HG03139 (cell line): ENCODE results near the gene RSPH10B.
A peak's percentile ranks its signal among the peaks of the same experiment; 100 is the strongest.
"Not testable (repeated sequence)": the region's sequence is repeated elsewhere in the genome, so short reads cannot be mapped to it uniquely, and the experiment has no call there.

Source experiments
- ATAC-seq: cut with Tn5 transposase; IDR thresholded peaks from one replicate; pipeline ENCODE4 v1.9.1; 2021; ENCODE audit not compliant: unreplicated experiment

RSPH10B gene

DNA sequence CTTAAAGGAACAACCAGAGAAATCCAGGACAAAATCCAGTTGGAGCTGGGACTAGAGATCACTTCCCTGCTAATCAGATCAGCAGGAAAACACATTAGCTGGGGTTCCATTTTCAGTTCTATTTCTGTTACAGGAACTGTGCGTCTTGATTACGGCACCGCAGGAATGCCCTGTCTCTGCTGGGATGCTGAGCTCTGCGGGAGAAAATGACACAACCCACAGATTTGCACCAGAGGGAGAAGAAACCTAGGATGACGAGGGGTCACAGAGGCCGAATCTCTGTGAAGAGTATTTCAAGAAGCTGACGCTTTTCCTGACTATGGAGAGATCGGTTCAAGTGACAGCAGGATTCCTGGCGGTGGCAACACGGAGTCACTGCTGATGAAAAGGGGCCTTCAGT, 40.2 kb downstream of the RSPH10B start:
- ATAC-seq = not testable (repeated sequence)

DNA sequence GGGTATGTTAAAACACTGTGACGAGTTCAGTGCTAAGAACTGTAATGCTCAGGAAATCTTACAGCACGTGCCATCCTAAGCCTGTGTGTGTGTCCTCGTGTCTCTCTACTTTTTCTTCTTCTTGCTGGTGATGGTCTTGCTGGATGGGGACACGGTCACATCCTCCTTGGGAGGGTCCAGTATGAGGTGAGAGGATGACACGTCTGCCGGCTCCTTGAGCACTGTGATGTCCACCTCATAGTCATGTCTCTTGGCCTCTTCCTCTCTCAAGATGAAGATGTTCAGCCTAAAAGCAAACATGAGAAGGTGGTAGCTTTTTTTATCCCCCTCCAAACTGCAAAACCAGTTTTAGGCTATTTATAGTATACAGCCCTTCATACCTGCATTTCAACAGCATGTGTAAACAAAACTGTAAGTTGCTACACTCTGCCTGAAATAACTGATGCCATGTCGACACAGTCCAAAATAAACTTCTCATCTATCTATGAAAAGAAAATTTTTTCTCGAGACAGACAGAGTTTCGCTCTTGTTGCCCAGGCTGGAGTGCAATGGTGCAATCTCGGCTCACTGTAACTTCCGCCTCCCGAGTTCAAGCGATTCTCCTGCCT, 44.1 kb downstream of the RSPH10B start:
- ATAC-seq = not testable (repeated sequence)

- not testable (repeated sequence) for ATAC-seq
These were observed 45.9 kb downstream of the RSPH10B start for GRCh38 chr7:5924630-5925029.

DNA sequence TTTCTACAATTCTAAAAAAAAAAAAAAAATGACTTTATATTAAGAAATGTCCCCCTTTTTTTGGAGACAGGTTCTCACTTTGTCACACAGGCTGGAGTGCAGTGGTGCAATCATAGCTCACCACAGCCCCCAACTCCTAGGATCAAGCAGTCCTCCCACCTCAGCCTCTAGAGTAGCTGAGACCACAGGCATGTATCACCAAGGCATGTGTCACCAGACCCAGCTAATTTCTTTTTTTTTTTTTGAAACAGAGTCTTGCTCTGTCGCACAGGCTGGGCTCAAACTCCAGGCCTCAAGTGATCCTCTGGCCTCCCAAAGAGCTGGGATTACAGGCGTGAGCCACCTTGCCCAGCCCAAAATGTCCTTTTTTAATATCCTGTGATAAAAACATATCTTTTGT, 46.3 kb downstream of the RSPH10B start:
- ATAC-seq = not testable (repeated sequence)

- ATAC-seq = not testable (repeated sequence)
These were observed 54.0 kb downstream of the RSPH10B start for GRCh38 chr7:5916529-5916928.

- ATAC-seq = not testable (repeated sequence)
These were observed 61.7 kb downstream of the RSPH10B start for GRCh38 chr7:5908835-5909234.

DNA sequence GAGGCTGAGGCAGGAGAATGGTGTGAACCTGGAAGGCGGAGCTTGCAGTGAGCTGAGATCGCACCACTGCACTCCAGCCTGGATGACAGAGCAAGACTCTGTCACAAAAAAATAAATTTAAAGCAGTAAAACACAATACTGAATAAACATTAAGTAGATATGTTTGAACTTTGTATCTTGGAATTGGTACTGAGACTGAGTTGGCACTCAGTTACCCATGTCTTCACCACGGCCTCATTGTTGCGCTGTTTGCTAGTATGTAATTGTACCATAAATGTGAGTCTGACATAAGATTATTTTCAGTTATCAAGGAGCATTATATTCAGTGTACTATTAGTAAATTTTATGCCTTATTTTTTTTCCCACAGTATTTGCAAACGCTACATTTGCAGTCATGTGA, 65.8 kb downstream of the RSPH10B start:
- ATAC-seq = not testable (repeated sequence)

DNA sequence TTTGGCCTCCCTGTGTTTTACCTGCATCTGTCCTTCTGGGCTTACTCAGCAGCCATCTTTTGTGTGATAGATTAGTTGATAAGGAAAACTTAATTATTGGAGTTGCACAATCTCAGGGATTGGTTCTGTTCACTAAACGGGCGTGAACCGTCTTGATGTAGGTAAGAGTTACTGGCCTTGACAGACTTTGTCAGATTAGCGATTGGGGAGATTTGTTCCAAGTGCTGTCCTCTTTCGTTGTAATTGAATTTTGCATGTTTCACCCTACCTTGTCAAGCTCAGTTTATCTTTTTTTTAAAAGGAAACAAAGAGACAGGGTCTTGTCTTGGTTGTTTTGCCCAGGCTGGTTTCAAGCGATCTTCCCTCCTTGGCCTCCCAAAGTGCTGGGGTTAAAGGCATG, 67.5 kb downstream of the RSPH10B start:
- not testable (repeated sequence) for ATAC-seq

DNA sequence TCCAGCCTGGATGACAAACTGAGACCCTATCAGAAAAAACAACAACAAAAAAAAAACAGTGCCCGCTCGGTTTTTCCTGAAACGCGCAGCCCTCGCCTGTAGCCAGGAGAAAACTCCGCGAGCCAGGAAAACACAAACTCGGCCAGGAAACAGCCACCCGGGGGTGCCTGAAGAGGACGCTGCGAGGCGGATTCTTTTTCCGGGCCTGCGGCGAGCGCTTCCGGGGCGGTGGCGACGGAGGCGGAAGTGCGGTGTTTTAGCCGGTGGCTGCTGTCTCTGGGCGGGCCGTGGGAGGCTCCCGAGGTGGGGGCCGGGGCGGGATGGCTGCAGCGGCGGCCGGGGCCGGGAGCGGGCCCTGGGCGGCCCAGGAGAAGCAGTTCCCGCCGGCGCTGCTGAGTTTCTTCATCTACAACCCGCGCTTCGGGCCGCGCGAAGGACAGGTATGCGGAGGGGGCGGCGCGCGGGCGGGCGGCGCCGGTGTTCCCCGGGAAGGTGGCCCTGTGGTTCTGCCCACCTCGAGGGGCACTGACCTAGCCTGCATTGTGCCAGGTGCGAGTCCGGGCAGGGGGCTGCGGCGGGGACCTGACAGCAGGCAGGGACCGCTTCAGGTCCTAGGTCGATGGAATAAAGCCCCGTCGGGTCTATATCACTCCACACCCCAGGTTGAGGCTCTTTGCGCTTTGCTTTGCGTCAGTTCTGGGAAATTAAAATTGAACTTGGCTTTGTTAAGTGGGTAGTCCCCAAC, 71.8 kb downstream of the RSPH10B start, which contains the start of gene CCZ1:
TSS of gene CCZ1 (plus strand) at position 254 of the 745 bp plus-strand sequence. CDS start at position 321, 67 bp downstream.
- peak; percentile 87 for ATAC-seq

GRCh38 chr7:5897369-5897919, 73.0 kb downstream of the RSPH10B start:
- ATAC-seq = not testable (repeated sequence)

DNA sequence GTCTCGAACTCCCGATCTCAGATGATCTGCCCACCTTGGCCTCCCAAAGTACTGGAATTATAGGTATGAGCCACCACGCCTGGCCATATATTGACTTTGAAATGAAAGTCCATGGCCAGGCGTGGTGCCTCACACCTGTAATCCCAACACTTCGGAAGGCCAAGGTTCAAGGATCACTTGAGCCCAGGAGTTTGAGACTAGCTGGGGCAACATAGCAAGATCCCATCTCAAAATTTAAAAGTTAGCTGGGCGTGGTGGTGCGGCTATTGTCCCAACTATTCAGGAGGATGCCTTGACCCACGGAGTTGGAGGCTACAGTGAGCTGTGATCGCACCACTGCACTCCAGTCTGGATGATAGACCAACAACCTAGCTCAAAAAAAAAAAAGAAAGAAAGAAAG, 78.0 kb downstream of the RSPH10B start:
- no peak for ATAC-seq

DNA sequence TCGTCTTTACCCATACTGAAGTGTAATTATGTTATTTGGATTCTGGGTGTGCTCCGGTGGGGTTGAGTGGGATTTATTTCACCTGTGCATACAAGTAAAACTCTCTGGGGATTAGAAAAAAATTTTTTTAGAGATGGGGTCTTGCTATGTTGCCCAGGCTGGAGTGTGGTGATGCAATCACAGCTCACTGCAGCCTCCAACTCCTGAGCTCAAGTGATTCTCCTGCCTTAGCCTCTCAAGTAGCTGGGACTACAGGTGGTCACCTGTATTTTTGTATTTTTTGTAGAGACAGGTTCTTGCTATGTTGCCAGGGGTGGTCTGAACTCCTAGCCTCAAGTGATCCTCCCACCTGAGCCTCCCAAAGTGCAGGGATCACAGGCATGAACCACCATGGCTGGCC, 80.2 kb downstream of the RSPH10B start:
- not testable (repeated sequence) for ATAC-seq

DNA sequence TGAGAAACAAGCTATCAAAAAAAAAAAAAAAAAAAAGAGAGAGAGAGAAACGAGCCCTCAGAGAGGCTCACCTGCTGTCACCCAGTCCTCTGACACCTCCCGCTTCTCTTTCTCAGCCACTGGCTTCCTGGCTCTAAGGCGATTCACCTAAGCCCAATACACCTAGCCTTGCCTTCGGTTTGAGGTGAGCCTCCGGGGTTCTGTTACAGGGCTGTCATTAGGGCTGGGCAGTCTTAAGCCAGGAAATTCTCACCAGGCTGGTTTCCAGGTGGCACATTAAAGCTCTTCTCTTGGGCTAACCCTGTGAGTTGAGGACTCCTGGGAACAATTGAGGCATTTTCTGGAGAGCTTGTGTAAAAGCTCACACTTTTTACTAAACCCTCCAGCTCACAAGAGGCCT, 82.5 kb downstream of the RSPH10B start:
- not testable (repeated sequence) for ATAC-seq

- ATAC-seq = not testable (repeated sequence)
These were observed 86.1 kb downstream of the RSPH10B start for GRCh38 chr7:5884431-5884830.

DNA sequence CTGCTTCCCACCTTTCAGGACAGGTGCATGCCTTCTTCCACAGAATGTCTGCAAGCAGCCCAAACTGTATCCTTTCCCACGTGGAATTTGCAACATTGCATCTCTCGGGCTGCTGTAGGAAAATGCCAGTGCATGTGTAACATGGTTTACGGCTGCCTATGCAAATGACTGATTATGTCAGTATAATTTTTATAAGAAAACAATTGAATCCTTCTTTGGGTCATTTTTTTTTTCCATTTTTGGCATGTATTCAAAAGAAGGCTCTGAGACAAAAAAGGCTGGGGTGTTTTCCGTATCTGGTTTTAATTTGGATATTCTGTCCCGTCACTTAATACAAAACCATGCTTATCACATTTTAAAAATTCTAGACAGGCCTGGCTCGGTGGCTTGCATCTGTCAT, 90.4 kb downstream of the RSPH10B start:
- ATAC-seq = not testable (repeated sequence)

DNA sequence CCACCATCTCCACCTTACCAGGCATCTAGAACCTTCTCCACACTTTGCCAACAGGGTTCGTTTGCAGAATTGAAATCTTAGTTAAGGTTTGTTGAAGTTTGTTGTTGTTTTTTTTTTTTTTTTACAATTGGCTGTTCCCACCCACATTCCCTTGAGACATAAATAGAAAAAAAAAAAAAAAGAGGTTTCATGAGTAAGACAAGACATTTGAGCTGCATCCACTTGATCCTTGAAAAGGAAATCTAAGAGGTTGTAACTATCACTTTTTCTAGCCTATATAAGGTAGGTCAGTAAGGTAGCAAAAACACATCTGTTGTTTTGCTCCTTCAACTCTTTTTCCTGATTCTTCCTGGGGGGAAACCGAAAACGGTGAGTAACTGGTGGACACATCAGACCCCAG, 90.9 kb downstream of the RSPH10B start:
- not testable (repeated sequence) for ATAC-seq
